CD4-positive, alpha-beta T cell treated with Interleukin-6 at 100 ng/mL for 8 hours (primary cell): ENCODE results near the gene BZW1.

Experiments used
- DNase-seq: peaks from one replicate; pipeline ENCODE4 v3.0.0-alpha.2; 2020; ENCODE audit warnings: mixed read lengths, low spot score

Gene BZW1

DNA sequence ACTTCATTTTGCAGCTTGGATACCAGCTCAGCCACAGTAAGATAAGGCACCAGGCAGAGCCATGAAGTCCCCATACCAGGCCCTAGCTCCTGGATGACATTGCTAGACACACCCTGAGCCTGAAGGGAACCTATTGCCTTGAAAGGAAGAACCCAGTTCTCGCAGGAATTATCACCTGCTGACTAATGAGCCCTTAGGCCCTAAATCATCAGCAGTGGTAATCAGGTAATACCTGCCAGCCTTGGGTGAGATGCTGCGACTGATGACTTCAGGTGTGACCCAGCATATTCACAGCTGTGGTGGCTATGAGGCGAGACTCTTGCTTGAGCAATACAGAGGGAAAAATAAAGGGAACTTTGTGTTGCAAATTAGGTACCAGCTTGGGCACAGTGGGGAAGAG lies 27.8 kb downstream of the BZW1 start:
- no peak for DNase-seq

DNA sequence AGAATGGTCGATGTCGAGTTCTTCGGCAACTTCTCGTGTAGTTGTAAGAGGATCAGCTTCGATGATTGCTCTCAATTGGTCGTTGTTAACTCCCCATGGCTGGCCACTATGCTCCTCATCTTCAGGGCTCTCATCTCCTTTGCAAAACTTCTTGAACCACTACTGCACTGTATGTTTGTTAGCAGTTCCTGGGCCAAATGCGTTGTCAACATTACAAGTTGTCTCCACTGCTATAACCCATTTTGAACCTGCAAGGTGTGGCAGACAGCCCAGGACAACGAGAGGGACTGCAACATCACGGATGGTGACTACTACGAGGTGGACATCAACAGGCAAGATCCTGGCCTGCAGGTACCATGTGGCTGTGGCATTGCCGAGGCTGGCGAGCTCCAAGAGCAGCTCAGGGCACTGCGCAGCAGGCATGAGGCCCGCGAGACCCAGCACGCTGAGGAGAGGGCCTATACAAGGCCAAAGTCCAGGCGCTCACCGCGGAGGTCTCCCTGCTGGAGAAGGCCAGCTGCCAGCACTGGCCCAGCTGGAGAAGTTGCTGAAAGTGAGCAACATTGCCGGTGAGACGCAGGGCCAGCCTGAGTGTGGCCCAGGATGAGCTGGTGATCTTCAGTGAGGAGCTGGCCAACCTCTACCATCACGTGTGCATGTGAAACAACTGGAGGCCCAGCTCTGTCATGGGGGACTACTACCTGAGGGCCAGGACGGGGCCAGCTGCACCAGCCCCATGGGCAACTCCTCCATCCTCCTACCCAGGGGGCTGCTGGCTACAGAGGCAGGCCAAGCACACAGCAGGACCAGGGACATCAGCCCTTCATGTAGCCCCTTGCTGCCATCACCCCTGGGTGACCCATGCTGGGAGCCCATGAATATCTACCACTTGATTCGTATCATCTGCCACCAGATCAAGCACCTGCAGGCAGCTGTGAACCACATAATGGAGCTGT lies 32.6 kb downstream of the BZW1 start:
- no peak for DNase-seq

GRCh38 chr2:200845194-200845593 lies 33.5 kb downstream of the BZW1 start:
- no peak for DNase-seq

DNA sequence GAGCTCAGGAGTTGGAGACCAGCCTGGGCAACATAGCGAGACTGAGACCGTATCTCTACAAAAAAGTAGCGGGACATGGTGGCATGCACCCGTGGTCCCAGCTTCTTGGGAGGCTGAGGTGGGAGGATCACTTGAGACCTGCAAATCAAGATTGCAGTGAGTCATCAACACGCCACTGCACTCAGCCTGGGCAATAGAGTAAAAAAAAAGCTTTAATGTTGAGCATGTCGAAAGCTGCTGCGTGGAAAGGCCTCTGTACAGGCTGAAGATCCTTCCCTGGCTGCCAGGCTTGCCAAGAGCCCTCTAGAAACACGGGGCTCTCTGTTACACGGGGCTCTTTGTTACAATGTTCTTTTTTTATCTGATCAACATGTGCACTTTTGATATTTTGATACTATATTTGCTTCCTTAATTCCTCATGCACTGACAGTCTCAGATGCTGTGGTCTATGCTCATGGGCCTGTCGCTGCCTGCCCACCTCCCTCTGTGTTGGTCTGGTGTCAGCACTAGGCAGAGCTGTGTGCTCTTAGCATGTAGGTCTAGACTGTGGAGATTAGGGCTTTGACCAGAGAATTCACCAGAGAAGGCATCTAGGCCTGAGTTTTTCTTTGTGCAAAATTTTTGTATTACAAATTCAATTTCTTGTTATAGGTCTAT lies 34.1 kb downstream of the BZW1 start:
- no peak for DNase-seq

DNA sequence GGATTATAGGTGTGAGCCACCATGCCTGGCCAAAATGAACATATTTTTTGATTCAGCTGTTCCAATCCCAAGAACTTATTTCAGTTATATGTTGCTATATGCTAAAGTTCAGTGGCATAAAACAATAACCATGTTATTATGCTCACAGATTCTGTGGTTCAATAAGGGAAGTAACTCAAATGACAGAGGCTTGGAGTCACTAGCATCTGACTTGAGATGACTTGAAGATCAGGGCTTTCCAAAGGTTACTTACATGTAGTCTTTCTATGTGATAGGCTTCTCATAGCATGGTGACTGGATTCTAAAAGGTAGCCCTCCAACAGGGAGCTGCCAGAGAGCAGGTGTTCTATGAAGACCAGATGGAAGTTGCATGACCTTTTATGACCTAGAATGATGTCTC lies 35.6 kb downstream of the BZW1 start:
- no peak for DNase-seq

DNA sequence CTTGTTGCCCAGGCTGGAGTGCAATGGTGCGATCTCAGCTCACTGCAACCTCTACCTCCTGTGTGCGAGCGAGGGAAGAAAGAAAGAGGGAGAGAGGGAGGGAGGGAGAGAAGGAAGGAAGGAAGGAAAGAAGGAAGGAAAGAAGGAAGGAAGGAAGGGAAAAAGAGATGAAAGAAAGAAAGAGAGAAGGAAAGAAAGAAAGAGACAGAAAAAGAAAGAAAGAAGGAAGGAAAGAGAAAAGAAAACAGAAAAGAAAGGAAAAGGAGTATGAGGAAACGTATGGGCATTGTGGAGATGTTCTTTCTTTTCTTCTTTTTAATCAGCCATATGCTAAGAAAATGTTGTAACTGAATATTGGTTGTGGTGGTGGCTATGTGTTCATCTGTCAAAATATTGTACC lies 36.2 kb downstream of the BZW1 start:
- DNase-seq: no peak

DNA sequence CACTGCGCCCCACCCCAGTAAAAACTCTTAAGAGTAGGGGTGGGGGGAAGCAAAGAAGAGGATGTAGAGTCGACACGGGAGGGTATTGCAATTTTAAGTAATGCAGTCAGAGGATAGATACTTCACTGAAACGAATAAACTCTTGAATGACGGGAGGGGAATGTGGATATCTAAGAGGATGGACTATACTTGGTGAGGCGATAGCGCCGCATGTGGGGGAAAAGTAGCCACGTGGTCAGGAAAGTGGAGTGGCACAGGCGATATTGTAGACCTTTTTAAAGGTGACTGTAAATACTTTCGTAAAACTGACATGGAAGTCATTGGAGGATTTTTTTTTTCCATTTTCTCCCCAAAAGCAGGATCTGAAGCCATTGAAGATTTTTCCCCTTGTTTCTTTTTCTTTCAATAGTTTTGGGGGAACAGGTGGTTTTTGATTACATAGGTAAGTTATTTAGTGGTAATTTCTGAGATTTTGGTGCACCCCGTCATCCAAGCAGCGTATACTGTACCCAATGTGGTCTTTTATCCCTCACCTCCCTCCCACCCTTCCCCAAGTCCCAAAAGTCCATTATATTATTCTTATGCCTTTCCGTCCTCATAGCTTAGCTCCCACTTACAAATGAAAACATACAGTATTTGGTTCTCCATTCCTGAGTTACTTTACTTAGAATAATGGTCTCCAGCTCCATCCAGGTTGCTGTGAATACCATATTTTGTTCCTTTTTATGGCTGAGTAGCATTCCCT lies 39.0 kb downstream of the BZW1 start:
- DNase-seq: no peak

GRCh38 chr2:200851398-200852248 lies 39.9 kb downstream of the BZW1 start:
- DNase-seq: no peak

- DNase-seq: no peak
Observed at GRCh38 chr2:200852605-200853004, 40.9 kb downstream of the BZW1 start.

- no peak for DNase-seq
Observed at GRCh38 chr2:200856806-200857205, 45.1 kb downstream of the BZW1 start.

DNA sequence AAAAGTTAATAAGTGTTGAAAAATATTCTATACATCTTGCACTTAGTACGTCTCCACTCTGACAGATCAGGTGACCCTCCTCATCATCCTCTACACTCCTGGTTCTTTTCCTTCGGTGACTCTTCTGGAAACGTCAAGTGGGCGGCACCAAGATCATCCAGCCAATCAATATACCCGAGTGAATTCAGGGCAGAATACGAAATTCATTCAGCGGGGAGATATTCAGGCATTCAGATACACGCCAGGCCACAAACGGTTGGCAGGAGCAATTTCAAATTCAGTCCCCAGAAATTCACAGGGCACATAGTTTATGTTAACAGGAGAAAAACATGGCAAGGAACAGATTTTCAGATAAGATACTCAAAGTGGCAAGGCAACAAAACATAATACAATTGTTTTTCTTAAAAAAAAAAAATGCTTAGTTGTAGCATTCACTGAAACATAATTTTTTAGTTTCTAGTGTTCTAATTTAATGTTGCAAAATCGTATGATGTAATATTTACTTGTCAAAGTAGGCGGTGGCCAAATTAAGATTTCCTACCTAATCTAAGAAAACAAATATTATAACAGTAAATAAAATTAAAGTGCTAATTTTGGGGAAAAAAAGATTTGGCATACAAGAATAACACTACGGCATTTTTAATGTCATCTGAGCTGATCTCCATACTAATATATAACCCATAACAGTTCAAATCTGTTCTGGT lies 48.5 kb downstream of the BZW1 start:
- no peak for DNase-seq

DNA sequence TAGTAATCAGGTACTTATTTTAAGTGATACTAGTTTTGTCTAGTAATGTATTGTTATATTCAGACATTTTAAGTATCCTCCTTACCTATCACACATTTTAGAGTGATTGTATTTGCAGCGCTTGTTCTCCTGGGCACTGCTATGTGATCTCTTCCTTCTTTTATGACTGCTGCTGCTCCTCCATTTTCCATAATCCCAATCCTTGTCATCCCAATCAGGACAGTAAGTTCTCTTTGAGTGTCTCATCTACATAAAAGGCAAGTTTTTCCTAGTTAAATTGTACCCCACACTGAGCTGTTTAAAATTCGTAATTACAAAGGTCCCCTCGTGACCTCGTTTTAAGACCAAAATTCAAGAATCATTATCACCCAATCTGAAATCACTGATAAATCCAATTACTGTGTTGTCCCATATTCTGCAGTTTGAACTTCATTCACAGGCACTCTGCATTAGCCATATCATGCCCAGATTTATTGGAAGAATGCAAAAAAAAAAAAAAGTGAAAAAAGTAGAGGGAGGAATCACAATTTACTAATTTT lies 50.0 kb downstream of the BZW1 start:
- no peak for DNase-seq

GRCh38 chr2:200862532-200863000 lies 50.9 kb downstream of the BZW1 start:
- peak; percentile 44 for DNase-seq

GRCh38 chr2:200863782-200864175 lies 52.1 kb downstream of the BZW1 start:
- DNase-seq: no peak

DNA sequence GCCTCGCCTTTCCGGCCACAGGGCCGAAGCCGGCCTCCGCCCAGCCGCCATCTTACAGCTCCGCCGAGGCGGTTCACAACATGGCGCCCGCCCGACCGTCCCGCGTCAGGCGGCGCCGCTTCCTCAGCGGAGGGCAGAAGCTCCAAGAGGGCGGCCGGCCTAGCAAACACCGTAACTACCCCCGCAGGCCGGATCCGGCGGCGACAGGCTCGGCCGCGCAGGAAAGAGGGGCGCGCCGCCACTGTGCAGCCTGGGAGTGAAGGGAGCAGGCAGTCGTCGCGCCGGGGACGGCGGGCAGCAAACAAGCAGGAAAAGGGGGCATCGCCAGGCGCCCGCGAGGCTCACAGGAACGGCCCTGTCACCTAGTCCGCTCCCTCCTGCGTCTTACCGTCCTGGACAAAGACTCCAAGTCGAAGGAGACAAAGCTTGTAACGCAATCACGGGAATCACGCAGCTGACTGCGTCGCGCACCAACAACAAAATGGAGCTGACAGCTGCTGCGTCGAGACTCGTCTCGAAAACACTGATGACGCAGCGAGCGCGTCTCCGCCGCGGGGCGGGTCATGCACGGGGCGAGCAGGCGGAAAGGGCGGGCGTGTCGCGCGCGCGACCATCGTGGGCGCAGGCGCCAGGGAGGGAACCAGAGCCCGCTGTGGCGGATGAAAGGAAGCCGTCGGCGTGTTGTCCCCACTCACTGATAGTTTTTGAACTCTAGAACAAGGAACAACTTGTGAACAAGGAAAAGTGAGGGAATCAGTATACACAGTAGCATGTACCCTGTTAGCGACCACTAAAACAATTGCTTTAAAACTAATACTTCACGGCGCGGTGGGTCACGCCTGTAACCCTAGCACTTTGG lies 52.7 kb downstream of the BZW1 start, which contains the start of gene CLK1:
CLK1 (minus strand) TSS at position 483 of the 859 bp plus-strand sequence. CDS start 2,796 bp downstream, outside the sequence.
- peak; percentile 95 for DNase-seq

- DNase-seq: no peak
Observed at GRCh38 chr2:200869014-200869413, 57.3 kb downstream of the BZW1 start.

- no peak for DNase-seq
Observed at GRCh38 chr2:200871151-200871550, 59.4 kb downstream of the BZW1 start.

GRCh38 chr2:200873560-200873959 lies 61.9 kb downstream of the BZW1 start:
- DNase-seq: no peak
